Cardiac fibroblast (primary cell): ENCODE data around the gene PRKG1.
"Not testable (repeated sequence)": the region's sequence is repeated elsewhere in the genome, so short reads cannot be mapped to it uniquely, and the experiment has no call there.

Experiments used
- DNase-seq, 2 donors: peaks; one replicate each; pipeline versions ENCODE4 v3.0.0 to v3.0.0-alpha.2; 2010; ENCODE audit warnings: low read depth in 2 of 2
- H3K4me3 ChIP-seq, 2 donors: replicated peaks in 1 of 2; 1 replicate in 1 of 2; 2 replicates in 1 of 2; pipeline ENCODE4 v1.5.1; 2011; ENCODE audit warnings: low read depth in 2 of 2, low read length in 2 of 2, mild to moderate bottlenecking in 2 of 2, moderate library complexity in 1 of 2
- TF ChIP-seq, protein P1 (sequence below): IDR thresholded peaks from one replicate; pipeline ENCODE4 v1.5.1; 2011; ENCODE audit warnings: low read depth, mild to moderate bottlenecking, low read length, inconsistent platforms

The PRKG1 gene

DNA sequence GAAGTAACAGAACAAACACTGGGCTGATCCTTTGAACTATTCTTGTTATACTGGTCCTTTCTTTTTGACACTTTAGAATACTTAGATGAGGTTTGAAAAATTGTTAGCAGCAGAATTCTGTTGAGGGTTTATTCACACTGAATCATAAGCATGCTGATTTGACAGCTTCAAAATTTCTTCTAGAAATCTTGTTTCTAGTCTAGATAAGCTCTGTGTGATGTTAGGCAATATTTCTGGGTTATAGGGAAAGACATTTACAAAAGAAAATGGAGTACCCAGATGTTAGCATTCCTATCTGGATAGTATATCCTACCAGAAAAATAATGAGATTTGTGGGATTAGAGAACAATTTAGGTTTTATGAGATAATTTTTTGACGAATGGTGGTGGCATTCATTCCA is 613.0 kb downstream of the PRKG1 start:
- peak in 1 of 2 donors; percentile 33 for DNase-seq
- H3K4me3 ChIP-seq = no peak overlapping the region
- TF ChIP-seq, protein P1, sequence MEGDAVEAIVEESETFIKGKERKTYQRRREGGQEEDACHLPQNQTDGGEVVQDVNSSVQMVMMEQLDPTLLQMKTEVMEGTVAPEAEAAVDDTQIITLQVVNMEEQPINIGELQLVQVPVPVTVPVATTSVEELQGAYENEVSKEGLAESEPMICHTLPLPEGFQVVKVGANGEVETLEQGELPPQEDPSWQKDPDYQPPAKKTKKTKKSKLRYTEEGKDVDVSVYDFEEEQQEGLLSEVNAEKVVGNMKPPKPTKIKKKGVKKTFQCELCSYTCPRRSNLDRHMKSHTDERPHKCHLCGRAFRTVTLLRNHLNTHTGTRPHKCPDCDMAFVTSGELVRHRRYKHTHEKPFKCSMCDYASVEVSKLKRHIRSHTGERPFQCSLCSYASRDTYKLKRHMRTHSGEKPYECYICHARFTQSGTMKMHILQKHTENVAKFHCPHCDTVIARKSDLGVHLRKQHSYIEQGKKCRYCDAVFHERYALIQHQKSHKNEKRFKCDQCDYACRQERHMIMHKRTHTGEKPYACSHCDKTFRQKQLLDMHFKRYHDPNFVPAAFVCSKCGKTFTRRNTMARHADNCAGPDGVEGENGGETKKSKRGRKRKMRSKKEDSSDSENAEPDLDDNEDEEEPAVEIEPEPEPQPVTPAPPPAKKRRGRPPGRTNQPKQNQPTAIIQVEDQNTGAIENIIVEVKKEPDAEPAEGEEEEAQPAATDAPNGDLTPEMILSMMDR = no peak

DNA sequence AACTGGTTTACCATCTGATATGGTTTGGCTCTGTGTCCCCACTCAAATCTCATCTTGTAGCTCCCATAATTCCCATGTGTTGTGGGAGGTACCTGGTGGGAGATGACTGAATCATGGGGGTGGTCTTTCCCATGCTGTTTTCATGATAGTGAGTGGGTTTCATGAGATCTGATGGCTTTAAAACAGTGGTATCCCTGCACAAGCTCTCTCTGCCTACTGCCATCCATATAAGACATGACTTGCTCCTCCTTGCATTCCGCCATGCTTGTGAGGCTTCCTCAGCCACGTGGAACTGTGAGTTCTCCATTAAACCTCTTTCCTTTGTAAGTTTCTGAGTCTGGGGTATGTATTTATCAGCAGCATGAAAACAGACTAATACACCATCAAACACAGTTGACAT is 614.5 kb downstream of the PRKG1 start:
- H3K4me3 ChIP-seq, DNase-seq: not testable (repeated sequence)

DNA sequence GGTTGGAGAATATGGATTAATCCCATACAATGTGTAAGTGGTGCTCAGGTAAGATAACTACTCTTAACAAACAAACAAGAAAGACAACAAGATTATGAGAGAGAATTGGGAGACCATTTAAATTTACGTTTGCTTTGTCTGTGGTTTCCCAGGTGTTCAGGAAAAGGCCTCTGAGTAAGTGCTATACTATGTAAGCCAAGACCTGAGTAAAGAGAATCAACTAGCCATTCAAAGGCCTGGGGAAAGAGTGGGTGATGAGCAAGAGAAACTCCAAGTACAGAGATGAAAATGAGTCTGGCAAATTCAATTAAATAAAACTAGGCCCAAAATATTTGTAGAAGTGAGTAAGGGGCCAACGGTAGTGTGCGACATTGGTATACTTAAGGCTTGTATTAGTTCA is 615.2 kb downstream of the PRKG1 start:
- TF ChIP-seq, protein P1 = no peak
- DNase-seq = no peak
- no peak overlapping the region for H3K4me3 ChIP-seq

DNA sequence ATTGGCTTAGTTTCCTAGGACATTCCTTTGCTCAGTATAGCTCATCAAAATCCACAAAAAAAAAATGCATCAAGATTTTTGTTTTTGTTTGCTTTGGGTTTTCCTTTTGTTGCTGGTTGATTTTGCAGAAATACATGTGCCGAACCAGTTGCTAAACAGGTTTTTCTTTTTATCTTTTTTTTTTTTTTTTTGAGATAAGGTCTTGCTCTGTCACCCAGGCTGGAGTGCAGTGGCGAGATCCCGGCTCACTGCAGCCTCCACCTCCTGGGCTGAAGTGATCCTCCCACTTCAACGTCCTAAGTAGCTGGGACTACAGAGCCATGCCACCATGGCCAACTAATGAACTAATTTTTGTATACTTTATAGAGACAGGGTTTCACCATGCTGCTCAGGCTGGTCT is 616.8 kb downstream of the PRKG1 start:
- TF ChIP-seq, protein P1 = no peak
- no peak overlapping the region for H3K4me3 ChIP-seq
- DNase-seq = no peak

DNA sequence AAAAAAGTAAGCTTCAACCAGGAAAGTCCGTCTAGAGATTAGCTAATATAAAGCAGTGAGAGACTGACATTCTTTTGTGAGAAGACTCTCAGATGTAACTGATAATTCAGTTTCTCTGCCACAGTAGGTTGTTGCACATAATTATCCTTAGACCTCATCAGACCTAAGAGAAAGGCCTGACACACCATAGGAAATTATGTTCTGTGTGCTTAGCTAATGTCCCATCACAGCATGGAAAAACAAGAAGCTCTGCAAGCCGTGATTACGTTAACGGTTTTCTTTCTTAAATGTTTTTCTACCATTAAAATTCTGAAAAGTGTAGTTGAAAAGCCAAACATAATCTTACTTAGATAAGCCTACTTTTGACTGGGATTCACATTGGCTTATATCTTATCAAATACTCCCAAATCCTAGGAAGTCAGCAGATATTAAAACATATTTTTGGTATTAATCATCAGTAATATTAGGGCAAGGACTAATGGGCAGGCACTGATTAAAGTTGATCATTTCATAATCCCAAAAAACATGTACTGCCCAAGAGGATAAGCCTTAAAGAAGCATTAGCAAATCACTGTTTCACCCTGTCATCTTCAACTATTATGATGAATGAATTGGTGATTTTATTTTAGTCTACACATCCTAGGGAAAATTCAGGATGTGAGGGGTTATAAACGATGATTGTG is 619.9 kb downstream of the PRKG1 start:
- TF ChIP-seq, protein P1 = no peak
- H3K4me3 ChIP-seq = no peak overlapping the region
- DNase-seq = peak in 1 of 2 donors; percentile 40

DNA sequence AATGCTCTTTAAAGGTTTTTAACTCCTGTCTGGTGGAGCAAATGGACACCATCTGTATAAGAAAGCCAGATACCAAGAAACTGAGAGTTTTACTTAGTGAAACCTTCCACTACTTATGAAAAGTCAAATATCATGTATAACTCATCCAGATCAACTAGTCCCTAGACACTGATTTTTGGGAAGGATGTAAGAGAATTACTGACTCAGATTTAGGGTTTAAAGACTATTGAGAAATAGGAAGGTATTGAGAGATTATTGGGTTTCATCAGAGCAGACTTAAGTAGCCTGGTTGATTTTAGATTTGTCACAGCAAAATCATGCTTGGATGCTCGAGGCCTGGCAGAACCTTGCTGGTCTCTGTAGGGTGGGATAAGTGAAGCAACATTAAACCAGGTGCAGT is 622.0 kb downstream of the PRKG1 start:
- TF ChIP-seq, protein P1 = no peak
- H3K4me3 ChIP-seq = no peak overlapping the region
- DNase-seq = peak in 1 of 2 donors; percentile 27

DNA sequence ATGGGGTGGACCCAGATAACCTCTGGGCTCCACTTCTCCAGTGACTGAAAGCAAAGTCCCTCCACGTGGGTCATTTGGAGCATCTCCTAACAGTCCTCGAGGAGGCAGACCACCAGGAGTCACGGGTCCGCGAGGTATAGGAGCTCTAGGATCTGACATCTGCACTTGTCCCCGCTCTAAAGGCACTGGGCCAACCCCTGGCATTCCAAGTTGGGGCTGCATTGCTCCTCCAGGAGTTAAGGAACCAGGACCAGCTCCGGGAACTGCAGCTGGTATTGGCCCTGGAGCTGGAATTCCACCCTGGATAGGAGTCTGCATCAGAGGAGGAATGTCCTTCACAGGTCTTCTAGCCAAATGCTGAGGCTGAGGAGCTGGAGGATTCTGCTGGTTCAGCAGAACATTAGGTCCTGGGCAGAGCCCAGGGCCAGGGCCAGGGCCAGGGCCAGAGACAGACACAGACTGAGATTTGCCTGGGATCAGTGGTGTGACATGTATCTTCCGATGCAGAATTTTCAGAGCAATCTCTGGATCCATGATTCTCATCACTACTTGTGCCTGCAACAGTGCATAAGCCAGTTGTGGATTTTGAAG is 624.3 kb downstream of the PRKG1 start:
- H3K4me3 ChIP-seq = peak overlapping the region; percentile 60 to 74
- TF ChIP-seq, protein P1 = no peak
- no peak for DNase-seq
